GM12878 (cell line): ENCODE results near the gene DYNC1H1. TPM values are rescaled to one million over a fixed set of nuclear protein-coding genes. Genes with fewer than 3 reads are reported as not detected.
A peak's percentile ranks its signal among the peaks of the same experiment; 100 is the strongest.

Source experiments
- BMI1 ChIP-seq: fragments of 450-650 bp; IDR thresholded peaks from 2 replicates; pipeline ENCODE4 v1.6.1; 2016; ENCODE audit warnings: mild to moderate bottlenecking, moderate library complexity, borderline replicate concordance
- CHD2 ChIP-seq: IDR thresholded peaks from 2 replicates; pipeline ENCODE4 v1.6.1; 2011; ENCODE audit warnings: low read depth, low read length, improper control_type of control experiment, borderline replicate concordance
- CREM ChIP-seq: IDR thresholded peaks from 2 replicates; pipeline ENCODE4 v1.6.1; 2014; ENCODE audit warnings: antibody characterized with exemption, low read depth
- DPF2 ChIP-seq: fragments of 450-650 bp; IDR thresholded peaks from 2 replicates; pipeline ENCODE4 v1.6.1; 2017; ENCODE audit warnings: mild to moderate bottlenecking
- EED ChIP-seq: sonication (generic); IDR thresholded peaks from 2 replicates; pipeline ENCODE4 v1.6.1; 2016; ENCODE audit warnings: antibody characterized with exemption, low read depth
- ESRRA ChIP-seq: IDR thresholded peaks from 2 replicates; pipeline ENCODE4 v1.6.1; 2012; ENCODE audit warnings: mild to moderate bottlenecking, low read length, improper control_type of control experiment
- ETV6 ChIP-seq, 2 experiments: fragments of 450-650 bp in 1 of 2; IDR thresholded peaks in 1 of 2; conservative IDR thresholded peaks in 1 of 2; 2 replicates each; pipeline ENCODE4 v1.6.1; 2014; ENCODE audit warnings: antibody characterized with exemption in 1 of 2, borderline replicate concordance in 1 of 2, low read depth in 1 of 2, mild to moderate bottlenecking in 1 of 2, moderate library complexity in 1 of 2
- JUND ChIP-seq: IDR thresholded peaks from 2 replicates; pipeline ENCODE4 v1.6.1; 2012; ENCODE audit warnings: low read depth, mild to moderate bottlenecking, low read length, improper control_type of control experiment, moderate library complexity
- MEF2A ChIP-seq: IDR thresholded peaks from 2 replicates; pipeline ENCODE4 v1.6.1; 2011; ENCODE audit warnings: low read depth, mild to moderate bottlenecking, low read length, moderate library complexity; ENCODE audit not compliant: insufficient read depth
- MTA2 ChIP-seq: fragments of 450-650 bp; IDR thresholded peaks from 2 replicates; pipeline ENCODE4 v1.6.1; 2016; ENCODE audit warnings: low read depth, mild to moderate bottlenecking, moderate library complexity
- MTA3 ChIP-seq: IDR thresholded peaks from 2 replicates; pipeline ENCODE4 v1.6.1; 2012; ENCODE audit warnings: low read length, inconsistent platforms, borderline replicate concordance
- RELA ChIP-seq: fragments of 450-650 bp; IDR thresholded peaks from 2 replicates; pipeline ENCODE4 v1.8.0; 2014; ENCODE audit warnings: borderline replicate concordance; ENCODE audit not compliant: partially characterized antibody
- RUNX3 ChIP-seq: IDR thresholded peaks from 2 replicates; pipeline ENCODE4 v1.6.1; 2012; ENCODE audit warnings: low read length, inconsistent platforms
- SMC3 ChIP-seq: IDR thresholded peaks from 2 replicates; pipeline ENCODE4 v1.6.1; 2011; ENCODE audit warnings: low read length, improper control_type of control experiment, borderline replicate concordance
- TAF1 ChIP-seq: IDR thresholded peaks from 2 replicates; pipeline ENCODE4 v1.6.1; 2011; ENCODE audit warnings: mild to moderate bottlenecking, low read depth, low read length, borderline replicate concordance
- polyA plus RNA-seq, 11 experiments: library from polyadenylated mRNA; depleted of rRNA in 4 of 11; unstranded in 6 of 11; stranded (reverse) in 5 of 11; fragments of >200 nt; fragmentation: Nextera tagmentation in 4 of 11; fragmentation: Illumina TruSeq in 1 of 11; extraction: Ambion mirVana in 4 of 11; extraction: Trizol in 1 of 11; gene quantifications; 1 replicate in 1 of 11; 2 replicates in 10 of 11; pipeline versions ENCODE4 v1.2.1 to v1.2.3, GENCODE V29; 2011 to 2016; ENCODE audit warnings: inconsistent platforms in 2 of 11, missing spikeins in 2 of 11, low read depth in 1 of 11
- total RNA-seq, 4 experiments: library from RNA; depleted of rRNA in 3 of 4; stranded (reverse); fragments of >200 nt in 3 of 4; fragmentation: Illumina TruSeq in 1 of 4; extraction: Trizol in 1 of 4; gene quantifications; 2 replicates each; pipeline versions ENCODE4 v1.2.1 to v1.2.3, GENCODE V29; 2013 to 2021
- TF ChIP-seq, protein P1 (sequence below): fragments of 450-650 bp; IDR thresholded peaks from 2 replicates; pipeline ENCODE4 v1.6.1; 2016; ENCODE audit warnings: mild to moderate bottlenecking
- TF ChIP-seq, protein P2 (sequence below): fragments of 450-650 bp; IDR thresholded peaks from 2 replicates; pipeline ENCODE4 v1.6.1; 2017; ENCODE audit warnings: borderline replicate concordance
- TF ChIP-seq, protein P3 (sequence below): fragments of 450-650 bp; IDR thresholded peaks from 2 replicates; pipeline ENCODE4 v1.6.1; 2017; ENCODE audit warnings: mild to moderate bottlenecking, moderate library complexity
- TF ChIP-seq, protein P4 (sequence below): fragments of 450-650 bp; formaldehyde crosslinking; IDR thresholded peaks from 2 replicates; pipeline ENCODE4 v1.5.0; 2022; ENCODE audit warnings: mild to moderate bottlenecking, missing genetic modification characterization

The DYNC1H1 gene
- total and polyA plus RNA-seq, 10 of the 15 experiments (the other 5 are each of a cell fraction or from before 2014, with no cell fraction given): 38.4 to 291 (median 111) TPM

DNA sequence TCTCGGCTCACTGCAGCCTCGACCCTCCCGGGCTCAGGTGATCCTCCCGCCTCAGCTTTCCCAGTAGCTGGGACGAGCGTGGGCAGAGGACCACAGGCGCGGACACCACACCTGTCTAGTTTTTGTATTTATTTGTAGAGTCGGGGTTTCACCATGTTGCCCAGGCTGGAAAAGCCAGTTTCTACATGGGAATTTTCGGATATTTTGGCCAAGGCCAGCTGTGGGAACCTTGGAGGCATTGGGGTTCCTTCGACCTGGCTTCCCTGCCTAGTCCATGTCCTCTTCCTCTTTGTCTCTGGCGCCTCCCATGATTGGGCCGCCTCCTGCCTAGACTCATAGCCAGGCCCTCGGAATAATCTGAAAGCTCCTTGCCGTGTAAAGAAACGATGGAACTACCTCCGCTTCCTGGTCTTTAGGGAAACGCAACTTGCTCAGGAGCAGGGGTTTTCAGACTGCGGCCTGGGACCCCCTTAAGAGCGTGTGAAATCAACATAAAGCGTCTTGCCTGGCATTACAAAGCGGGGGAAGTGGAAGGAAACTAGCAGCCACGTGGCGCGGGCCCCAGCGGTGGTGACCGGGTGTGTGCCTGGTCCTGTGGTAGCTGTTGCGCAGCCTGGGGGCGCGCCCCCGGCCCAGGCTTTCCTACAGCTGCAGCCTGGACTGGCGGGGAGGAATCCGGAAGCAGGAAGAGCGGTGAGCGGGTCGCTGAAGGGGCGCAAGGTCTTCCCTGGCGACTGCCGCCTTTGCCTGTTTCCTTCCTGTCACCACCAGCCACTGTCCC is 123.8 kb downstream of the DYNC1H1 start (continued):
- TF ChIP-seq EED (0 out of 2 replicates have a peak, but pooled peaks have one; percentile 40), ESRRA (no peak), MTA3 (peak; percentile 4; the same call in 1 of the 2 replicates), RELA (no peak), DPF2 (0 out of 2 replicates have a peak, but pooled peaks have one; percentile 41), MTA2 (no peak), MEF2A (no peak), CREM (no peak), TAF1 (no peak), ETV6 (conservative IDR thresholded peaks at IDR 0.05 in 1 of 2, IDR thresholded peaks at IDR 0.05 in 1 of 2; ENCODE audit: borderline replicate concordance in 1 of 2, low read depth in 1 of 2) (peak in 1 of 2 experiments; percentile 66; a peak in 2 of 4 replicates), JUND (no peak), RUNX3 (no peak), BMI1 (no peak), CHD2 (no peak), SMC3 (no peak)
- TF ChIP-seq, protein P1, sequence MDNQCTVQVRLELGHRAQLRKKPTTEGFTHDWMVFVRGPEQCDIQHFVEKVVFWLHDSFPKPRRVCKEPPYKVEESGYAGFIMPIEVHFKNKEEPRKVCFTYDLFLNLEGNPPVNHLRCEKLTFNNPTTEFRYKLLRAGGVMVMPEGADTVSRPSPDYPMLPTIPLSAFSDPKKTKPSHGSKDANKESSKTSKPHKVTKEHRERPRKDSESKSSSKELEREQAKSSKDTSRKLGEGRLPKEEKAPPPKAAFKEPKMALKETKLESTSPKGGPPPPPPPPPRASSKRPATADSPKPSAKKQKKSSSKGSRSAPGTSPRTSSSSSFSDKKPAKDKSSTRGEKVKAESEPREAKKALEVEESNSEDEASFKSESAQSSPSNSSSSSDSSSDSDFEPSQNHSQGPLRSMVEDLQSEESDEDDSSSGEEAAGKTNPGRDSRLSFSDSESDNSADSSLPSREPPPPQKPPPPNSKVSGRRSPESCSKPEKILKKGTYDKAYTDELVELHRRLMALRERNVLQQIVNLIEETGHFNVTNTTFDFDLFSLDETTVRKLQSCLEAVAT: peak; percentile 23; the same call in 1 of the 2 replicates
- TF ChIP-seq, protein P2, sequence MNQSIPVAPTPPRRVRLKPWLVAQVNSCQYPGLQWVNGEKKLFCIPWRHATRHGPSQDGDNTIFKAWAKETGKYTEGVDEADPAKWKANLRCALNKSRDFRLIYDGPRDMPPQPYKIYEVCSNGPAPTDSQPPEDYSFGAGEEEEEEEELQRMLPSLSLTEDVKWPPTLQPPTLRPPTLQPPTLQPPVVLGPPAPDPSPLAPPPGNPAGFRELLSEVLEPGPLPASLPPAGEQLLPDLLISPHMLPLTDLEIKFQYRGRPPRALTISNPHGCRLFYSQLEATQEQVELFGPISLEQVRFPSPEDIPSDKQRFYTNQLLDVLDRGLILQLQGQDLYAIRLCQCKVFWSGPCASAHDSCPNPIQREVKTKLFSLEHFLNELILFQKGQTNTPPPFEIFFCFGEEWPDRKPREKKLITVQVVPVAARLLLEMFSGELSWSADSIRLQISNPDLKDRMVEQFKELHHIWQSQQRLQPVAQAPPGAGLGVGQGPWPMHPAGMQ: no peak
- TF ChIP-seq, protein P3, sequence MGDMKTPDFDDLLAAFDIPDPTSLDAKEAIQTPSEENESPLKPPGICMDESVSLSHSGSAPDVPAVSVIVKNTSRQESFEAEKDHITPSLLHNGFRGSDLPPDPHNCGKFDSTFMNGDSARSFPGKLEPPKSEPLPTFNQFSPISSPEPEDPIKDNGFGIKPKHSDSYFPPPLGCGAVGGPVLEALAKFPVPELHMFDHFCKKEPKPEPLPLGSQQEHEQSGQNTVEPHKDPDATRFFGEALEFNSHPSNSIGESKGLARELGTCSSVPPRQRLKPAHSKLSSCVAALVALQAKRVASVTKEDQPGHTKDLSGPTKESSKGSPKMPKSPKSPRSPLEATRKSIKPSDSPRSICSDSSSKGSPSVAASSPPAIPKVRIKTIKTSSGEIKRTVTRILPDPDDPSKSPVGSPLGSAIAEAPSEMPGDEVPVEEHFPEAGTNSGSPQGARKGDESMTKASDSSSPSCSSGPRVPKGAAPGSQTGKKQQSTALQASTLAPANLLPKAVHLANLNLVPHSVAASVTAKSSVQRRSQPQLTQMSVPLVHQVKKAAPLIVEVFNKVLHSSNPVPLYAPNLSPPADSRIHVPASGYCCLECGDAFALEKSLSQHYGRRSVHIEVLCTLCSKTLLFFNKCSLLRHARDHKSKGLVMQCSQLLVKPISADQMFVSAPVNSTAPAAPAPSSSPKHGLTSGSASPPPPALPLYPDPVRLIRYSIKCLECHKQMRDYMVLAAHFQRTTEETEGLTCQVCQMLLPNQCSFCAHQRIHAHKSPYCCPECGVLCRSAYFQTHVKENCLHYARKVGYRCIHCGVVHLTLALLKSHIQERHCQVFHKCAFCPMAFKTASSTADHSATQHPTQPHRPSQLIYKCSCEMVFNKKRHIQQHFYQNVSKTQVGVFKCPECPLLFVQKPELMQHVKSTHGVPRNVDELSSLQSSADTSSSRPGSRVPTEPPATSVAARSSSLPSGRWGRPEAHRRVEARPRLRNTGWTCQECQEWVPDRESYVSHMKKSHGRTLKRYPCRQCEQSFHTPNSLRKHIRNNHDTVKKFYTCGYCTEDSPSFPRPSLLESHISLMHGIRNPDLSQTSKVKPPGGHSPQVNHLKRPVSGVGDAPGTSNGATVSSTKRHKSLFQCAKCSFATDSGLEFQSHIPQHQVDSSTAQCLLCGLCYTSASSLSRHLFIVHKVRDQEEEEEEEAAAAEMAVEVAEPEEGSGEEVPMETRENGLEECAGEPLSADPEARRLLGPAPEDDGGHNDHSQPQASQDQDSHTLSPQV: no peak
- TF ChIP-seq, protein P4, sequence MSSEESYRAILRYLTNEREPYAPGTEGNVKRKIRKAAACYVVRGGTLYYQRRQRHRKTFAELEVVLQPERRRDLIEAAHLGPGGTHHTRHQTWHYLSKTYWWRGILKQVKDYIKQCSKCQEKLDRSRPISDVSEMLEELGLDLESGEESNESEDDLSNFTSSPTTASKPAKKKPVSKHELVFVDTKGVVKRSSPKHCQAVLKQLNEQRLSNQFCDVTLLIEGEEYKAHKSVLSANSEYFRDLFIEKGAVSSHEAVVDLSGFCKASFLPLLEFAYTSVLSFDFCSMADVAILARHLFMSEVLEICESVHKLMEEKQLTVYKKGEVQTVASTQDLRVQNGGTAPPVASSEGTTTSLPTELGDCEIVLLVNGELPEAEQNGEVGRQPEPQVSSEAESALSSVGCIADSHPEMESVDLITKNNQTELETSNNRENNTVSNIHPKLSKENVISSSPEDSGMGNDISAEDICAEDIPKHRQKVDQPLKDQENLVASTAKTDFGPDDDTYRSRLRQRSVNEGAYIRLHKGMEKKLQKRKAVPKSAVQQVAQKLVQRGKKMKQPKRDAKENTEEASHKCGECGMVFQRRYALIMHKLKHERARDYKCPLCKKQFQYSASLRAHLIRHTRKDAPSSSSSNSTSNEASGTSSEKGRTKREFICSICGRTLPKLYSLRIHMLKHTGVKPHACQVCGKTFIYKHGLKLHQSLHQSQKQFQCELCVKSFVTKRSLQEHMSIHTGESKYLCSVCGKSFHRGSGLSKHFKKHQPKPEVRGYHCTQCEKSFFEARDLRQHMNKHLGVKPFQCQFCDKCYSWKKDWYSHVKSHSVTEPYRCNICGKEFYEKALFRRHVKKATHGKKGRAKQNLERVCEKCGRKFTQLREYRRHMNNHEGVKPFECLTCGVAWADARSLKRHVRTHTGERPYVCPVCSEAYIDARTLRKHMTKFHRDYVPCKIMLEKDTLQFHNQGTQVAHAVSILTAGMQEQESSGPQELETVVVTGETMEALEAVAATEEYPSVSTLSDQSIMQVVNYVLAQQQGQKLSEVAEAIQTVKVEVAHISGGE (CRISPR knock-in tag): no peak
